HG03196 (cell line): ENCODE results near the gene GNAT3.

ENCODE experiments used
- ATAC-seq: cut with Tn5 transposase; IDR thresholded peaks from one replicate; pipeline ENCODE4 v1.9.1; 2021; ENCODE audit not compliant: unreplicated experiment

Gene GNAT3

DNA sequence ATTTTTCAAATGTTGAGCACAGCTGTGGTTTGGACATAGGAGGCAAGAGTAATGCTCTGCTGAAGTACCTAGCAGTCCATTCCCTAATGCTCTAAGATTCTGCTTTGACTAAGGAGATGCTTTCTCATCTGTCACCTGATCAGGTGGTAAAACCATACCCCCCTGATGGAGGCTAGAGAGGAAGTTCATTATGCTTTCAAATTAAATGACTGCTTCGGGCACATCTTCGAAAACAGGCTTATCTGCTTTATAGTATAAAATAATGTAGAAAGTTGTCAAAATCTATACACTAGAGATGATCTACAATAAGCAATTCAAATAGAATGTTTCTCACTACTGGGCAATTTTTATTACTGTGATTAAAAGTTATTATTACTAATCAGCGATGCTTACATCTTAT, at the start of gene GNAT3:
Gene GNAT3 (minus strand): TSS at position 101 of the 400 bp plus-strand sequence. CDS start 138 bp downstream, outside the sequence.
- no peak for ATAC-seq

DNA sequence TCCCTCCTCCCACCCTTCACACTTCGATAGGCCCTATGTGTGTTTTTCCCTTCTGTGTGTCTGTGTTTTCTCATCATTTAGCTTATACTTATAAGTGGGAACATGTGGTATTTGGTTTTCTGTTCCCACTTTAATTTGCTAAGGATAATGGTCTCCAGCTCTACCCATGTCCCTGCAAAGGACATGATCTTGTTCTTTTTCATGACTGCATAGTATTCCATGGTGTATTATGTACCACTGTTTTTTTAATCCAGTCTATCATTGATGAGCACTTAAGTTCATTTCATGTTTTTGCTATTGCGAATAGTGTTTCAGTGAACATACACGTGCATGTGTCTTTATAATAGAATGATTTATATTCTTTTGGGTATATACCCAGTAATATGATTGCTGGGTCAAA, 46.3 kb upstream of the GNAT3 start:
- no peak for ATAC-seq

DNA sequence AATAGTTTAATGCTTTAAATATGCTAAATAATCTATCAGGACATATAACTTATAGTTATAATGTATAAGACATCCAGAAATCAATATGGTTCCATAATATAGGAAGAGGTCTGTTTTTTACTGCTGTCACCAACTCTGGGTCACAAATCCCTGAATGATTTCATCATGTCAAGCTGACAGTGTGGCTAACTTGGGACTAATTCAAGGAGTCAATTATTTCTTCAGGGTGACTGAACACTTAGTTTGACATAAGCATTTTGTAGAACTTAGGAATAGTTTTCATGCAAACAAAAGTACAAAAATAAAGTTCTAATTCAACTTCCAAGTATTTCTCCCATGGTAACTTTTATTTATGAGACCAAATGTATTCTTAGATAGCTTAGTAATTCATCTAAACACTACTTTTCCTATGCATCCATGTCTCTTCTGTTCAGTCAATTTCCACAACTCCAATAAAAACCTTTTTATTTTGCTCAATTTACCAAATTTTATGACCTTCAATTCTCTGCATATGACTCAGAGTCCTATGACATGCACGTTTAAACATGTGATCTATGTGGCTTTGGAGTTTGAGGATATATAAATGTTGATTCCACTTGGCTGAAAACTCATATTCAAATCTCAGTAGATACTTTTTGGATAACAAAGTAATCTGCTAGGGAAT, 40.3 kb upstream of the GNAT3 start:
- no peak for ATAC-seq

DNA sequence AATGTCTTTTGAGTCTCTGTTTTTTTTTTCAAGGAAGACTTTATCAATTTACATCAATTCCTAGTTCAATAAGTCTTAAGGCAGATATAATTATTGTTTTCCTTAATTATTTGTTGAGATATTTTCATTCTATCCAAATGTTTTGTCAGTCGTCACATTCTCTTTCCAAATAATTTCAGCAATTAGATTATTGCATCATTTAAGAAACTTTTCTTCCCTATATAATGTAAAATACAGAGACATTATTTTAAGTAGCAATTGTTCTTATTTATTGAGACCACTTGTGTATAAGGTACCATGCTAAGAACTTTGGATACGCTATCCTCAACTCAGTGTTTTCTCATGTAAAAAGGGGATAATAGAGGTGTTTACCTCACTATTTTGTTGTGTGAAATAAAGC, 38.1 kb upstream of the GNAT3 start:
- ATAC-seq: no peak

DNA sequence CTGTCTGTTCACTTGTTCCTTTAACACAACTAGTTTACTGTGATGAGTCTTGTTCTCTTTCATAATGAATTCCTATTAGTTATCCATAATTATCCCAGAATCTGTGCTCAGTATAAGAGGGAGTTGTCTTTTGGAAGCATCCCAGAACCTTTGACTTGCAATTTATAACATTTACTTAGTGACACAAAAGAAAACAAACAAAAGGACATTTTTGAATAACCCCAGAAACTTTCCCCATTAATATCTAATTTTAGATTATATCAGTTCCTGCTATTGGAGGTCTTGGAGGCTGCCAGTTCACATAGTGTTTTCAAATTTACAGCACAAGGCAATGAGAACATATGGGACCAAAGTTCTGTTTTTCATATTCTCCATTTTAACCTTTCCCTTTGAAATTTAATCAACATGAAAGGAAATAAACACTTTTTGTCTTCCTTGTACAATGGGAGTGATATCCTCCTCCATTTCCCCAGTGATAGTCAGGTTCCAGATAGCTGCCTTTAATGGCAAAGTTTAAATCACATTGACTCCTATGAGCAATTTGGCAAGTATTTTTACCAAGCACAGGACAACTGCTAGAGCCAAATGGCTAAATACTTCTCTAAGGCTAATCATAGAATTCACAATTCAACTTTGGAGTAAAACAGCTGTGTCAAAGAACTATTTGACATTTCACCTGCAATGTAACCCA, 37.1 kb upstream of the GNAT3 start:
- no peak for ATAC-seq

DNA sequence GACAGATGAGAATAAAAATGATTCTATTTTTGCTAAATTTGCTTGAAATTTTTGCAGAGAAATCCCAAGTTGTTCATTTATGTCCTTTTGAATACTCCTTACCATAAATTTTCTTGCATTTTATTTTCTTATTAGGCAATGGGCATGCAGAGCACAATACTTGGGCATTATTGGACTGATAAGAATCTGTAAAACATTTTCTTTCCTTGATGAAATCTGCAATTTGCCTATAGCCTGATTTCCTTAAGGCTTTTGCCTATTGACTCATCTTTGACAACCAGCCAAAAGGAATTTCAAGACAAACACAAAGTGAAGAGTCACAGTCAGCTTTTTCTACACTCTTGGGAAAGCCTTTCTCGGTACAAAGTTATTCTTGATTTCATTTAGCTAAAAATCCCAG, 30.5 kb upstream of the GNAT3 start:
- no peak for ATAC-seq

DNA sequence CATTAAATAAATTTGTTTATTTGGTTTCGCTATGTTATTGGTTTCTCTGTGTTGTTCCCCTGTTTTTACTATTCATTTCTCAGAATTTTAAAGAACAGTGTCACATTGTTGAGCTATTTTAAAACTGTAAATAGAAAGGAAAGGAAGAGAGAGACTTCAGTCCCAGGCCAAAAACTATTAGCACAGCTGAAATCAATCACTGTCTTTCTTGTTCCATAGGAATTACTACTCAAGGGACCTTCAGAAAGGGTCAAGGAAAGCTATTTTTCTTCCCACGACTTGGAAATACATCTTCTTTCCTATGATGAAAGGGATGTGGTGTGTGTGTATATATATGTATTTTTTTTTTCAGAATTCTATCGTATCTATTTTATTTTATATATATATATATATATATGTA, 29.0 kb upstream of the GNAT3 start:
- no peak for ATAC-seq

DNA sequence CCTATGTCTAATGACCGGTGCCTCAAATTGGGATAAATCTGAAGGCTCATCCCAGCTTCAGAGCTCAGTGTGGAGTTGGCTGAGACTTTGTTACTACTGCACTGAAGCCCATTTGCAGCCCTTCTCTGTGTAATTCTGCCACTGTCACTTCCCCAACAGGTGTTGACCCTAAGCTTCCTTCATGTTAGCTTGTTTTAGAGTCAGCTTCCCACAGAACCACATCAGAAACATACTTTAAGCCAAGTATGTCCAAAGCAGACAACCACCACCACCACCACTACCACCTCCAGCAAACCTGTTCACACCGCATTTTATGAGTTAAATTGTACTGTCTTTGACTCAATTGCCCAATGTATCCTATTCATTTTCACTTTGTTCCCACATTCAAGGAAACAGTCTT, 25.2 kb upstream of the GNAT3 start:
- ATAC-seq: no peak

DNA sequence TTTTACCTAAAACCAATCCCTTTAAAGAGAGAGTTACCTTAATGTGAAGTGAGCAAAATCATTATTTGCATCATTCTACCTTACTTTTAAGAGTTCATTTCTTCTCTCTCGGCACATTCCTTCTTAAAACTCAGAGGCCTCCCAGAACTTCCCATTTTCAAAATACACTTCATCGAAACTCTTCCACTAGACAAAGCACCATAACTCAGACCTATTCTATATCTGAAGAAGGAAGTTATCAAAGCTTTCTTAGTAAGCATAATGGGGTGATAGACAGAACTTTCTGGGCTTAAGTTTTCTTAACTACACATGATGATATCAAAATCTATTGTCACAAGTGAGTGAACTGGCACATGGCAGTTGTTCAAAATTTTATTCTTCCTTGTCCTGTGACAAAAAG, 24.6 kb upstream of the GNAT3 start:
- no peak for ATAC-seq

DNA sequence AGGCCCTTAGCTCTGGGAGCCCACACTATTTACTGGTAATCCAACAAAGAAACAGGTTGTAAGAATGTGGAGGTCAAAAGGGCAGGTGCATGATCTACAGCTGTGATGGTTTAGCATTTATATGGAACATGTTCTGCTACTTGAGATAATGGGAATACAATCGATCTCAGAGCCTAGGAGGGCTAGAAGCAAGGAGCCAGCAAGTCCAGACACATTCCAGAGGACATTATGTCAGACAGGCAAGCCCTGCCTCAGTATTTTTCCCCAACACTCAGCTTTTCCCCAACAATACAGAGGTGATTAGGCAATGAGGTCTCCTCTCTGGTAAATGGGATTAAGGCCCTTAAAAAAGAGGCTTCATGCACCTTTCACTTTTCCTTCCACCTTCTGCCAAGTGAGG, 21.4 kb upstream of the GNAT3 start:
- ATAC-seq: no peak

DNA sequence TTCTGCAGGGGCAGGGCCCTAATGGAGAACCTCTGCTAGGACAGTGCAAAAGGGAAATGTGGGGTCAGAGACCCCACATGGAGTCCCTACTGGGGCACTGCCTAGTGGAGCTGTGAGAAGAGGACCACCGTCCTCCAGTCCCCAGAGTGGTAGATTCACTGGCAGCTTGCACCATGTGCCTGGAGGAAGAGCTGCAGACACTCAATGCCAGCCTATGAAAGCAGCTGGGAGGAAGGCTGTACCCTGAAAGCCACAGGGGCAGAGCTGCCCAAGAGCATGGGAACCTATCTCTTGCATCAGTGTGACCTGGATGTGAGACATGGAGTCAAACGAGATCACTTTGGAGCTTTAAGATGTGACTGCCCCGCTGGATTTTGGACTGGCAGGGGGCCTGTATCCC, 20.3 kb upstream of the GNAT3 start:
- no peak for ATAC-seq

DNA sequence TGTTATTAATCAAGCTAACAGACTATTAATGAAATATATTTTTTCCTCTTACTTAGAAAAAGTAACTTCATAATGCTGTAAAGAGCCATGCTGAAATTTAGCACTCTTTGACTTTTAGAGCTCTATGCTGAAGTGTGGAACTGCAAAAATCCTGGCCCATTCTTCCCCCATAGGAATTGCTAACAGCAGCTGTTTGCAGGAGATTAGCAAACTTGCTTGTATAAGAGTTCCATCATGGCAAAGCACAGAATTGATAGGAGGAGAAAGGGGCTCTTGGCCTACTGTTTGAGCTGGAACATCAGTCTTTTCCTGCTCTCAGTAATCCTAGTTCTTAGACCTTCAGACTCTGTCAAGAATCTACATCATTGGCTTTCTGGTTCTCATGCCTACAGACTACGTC, 18.3 kb upstream of the GNAT3 start:
- no peak for ATAC-seq

DNA sequence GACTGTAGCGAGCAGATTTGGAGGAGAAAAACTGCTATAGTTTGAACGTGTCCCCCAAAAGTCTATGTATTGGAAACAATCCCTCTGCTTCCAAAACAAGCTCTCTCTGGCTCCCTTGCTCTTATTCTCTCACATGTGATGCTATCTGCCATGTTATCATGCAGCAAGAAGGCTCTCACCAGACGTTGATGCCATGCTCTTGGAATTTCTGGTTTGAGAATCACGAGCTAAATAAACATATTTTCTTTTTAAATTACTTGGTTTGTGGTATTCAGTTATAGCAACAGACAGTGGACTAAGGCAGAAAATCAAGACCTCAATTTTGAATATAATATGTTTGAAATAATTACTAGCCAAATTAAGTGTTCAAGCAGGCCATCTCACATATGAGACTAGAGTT, 17.5 kb upstream of the GNAT3 start:
- no peak for ATAC-seq

DNA sequence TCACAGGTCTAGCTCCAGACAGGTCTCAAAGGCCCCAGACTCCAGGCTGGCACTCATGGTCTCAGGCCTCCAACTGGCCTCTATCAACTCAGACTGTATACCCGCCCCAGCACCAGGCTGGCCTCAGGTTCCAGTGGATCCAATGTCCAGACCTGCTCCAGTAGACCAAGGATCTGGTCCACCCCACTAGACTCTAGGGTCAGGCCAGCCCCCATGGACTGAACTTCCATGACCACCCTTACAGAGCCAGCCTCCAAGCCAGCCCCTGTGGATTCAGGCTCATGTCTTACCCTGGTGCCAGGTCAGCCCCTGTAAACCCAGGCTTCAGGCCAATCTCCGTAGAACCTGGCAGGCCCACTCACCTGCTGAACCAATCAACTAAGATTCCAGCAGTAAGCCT, 16.8 kb upstream of the GNAT3 start:
- ATAC-seq: no peak

DNA sequence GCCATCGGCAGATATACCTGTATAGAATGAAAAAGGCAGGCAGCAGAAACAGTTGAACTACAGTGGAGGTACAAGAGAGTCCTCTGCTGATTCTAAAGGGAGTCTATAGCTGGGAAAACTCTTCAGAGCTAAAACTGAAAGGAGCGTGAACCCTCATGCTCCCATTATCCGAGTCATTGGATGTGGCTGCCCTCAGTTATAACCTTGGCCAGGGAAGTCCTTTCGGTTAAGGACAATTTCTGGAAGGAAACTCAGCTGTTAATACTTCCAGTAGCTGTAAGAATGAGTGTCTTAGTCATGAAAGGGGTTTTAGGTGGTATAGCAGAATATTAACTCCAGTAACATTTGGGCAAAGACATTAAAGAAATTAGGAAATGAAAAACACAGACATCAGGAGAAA, 14.6 kb upstream of the GNAT3 start:
- ATAC-seq: no peak

DNA sequence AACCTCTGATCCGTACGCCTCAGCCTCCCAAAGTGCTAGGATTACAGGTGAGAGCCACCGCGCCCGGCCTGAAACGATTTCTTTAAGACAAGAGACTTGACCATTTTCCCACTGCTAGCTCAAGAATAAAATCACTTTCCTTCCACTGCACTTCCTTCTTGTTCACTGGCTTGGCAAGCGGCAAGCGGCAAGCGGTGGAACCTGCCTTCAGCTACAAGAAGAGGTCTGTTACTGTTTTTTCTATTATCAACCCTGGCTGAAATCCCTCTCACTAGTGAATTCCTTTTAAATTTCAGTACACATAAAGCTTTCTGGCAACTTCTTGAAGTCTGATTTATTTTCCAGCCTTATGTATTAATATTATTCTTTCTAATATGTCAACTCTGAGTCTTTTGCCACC, 12.8 kb upstream of the GNAT3 start:
- ATAC-seq: no peak

DNA sequence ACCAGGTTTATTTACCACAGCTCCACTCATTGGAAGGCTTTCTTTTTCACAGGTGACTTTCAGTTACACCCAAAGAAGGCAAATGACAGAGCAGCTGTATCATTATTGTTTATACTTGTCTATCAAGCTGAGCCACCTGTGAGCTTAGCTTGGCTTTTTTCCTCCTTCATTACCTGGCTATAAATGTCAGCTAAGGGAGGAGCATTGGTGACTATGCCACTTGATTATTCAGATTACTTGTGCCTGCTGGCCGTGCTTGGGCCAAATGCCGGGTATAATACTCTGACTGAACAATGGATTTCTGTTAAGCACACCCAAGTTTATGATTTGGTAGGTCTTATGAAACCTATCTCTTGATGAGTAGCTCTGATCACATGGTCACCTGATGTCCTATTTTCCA, 9.9 kb upstream of the GNAT3 start:
- no peak for ATAC-seq

DNA sequence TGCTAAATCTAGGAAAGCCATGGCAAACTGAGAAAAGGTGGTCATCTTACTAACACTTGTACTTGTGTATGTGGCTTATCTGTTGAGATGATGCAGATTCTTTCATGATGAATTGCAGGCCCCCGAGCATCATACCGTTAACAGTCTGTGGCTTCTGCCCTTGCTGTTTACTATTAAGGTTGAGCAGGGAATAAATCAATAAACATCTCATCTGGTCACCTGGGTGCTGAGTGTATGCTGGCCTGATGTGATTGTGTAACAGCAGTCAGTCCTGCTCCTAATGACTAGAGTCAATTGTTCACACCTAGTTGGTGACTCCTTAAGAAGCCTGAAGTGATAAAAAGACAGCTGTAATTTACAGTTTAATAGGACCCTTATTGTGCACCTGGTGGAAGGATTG, 8.3 kb upstream of the GNAT3 start:
- no peak for ATAC-seq

DNA sequence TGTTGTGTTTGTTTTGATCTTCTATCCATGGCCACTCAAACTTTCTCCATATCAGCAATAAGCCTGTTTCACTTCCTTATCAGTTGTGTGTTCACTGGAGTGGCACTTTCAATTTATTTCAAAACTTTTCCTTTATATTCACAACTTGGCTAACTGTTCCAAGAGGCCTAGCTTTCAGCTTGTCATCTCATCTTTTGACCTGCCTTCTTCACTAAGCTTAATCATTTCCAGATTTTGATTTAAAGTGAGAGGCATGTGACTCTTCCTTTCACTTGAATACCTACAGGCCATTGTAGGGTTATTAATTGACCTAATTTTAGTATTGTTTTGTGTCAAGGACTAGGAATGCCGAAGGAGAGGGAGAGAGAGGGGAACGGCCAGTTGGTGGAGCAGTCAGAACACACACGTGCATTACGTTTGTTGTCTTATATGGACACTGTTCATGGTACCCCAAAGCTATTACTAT, 5.5 kb upstream of the GNAT3 start:
- no peak for ATAC-seq

DNA sequence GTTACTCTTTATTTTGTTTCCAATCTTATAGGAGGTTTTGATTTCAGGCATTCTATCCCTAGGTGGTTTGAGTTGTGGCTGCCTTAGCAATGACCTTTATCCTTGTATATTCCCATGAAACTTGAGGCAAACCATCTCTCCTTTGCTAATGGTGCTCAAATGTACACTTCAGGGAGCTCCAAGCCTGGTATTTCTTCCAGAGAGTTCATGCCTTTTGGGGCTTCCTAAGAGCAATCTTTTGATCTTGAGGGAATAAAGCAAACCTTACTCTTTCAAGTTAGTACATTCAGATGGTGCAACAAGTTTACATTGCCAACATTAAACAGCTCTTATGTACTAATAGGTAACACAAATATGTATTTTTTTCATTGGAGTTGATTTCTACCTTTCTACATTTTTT, 3.4 kb upstream of the GNAT3 start:
- ATAC-seq: no peak

DNA sequence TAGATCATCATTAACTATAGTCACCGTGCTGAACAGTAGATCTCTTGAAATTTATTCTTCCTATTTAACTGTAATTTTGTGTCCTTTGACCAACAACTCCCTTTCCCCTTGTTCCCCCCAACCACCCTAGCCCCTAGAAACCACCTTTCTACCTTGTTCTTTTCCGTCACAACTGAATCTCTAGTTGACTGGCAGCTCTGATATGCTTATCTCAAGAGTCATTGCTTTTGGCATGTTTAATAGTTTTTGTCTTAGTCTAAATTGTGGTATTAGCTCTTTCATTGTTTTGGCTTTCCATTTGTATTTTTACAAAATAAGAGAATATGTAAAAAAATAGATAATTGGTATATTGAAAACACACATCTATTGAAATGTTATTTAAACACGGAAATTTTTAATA, 1.8 kb downstream of the GNAT3 start:
- ATAC-seq: no peak

DNA sequence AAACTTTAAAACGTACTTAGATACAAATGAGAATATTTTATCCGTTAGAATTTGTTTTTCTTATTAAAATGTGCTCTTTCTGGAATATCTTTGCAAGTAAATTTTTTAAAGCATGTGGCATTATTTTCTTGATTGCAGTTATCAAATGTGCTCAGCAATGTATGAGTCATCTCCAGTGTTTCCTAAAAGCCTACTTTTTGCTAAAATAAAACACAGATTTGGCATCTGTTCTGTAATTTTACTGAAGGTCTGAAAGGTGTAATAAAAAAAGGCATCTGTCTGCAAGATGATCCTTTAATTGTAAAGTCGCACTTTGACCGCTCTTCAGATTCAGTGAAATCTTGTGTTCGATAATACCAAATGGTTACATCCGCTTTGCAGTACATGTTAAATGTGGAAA, 3.4 kb downstream of the GNAT3 start:
- no peak for ATAC-seq
